Measurements from ENCODE around the gene C6orf120.
"Not testable (repeated sequence)": the region's sequence is repeated elsewhere in the genome, so short reads cannot be mapped to it uniquely, and the experiment has no call there.

Gene C6orf120

GRCh38 chr6:169678342-169678741, 23.6 kb upstream of the C6orf120 start:
- DNase-seq (ENCODE audit: low read depth in 2 of 3, low spot score in 1 of 3): no peak

- DNase-seq (ENCODE audit: low read depth in 2 of 3, low spot score in 1 of 3): no peak
Measured at GRCh38 chr6:169684056-169684455, 17.9 kb upstream of the C6orf120 start.

- DNase-seq (ENCODE audit: low read depth in 2 of 3, low spot score in 1 of 3): no peak
Measured at GRCh38 chr6:169685860-169686259, 16.1 kb upstream of the C6orf120 start.

GRCh38 chr6:169689287-169689686, 12.6 kb upstream of the C6orf120 start:
- no peak for DNase-seq (ENCODE audit: low read depth in 2 of 3, low spot score in 1 of 3)

- no peak for DNase-seq (ENCODE audit: low read depth in 2 of 3, low spot score in 1 of 3)
Measured at GRCh38 chr6:169691260-169691659, 10.7 kb upstream of the C6orf120 start.

GRCh38 chr6:169692516-169692915, 9.4 kb upstream of the C6orf120 start:
- DNase-seq (ENCODE audit: low read depth in 2 of 3, low spot score in 1 of 3): no peak

- no peak for DNase-seq (ENCODE audit: low read depth in 2 of 3, low spot score in 1 of 3)
Measured at GRCh38 chr6:169695131-169695530, 6.8 kb upstream of the C6orf120 start.

- DNase-seq (ENCODE audit: low read depth in 2 of 3, low spot score in 1 of 3): not testable (repeated sequence)
Measured at GRCh38 chr6:169697115-169697514, 4.8 kb upstream of the C6orf120 start.

- no peak for DNase-seq (ENCODE audit: low read depth in 2 of 3, low spot score in 1 of 3)
Measured at GRCh38 chr6:169700296-169700695, 1.6 kb upstream of the C6orf120 start.

- no peak for DNase-seq (ENCODE audit: low read depth in 2 of 3, low spot score in 1 of 3)
Measured at GRCh38 chr6:169701311-169701953, 494 bp upstream of the C6orf120 start.

- no peak for DNase-seq (ENCODE audit: low read depth in 2 of 3, low spot score in 1 of 3)
Measured at GRCh38 chr6:169702840-169703246, 917 bp downstream of the C6orf120 start.

- DNase-seq (ENCODE audit: low read depth in 2 of 3, low spot score in 1 of 3): no peak
Measured at GRCh38 chr6:169707772-169708171, 5.8 kb downstream of the C6orf120 start.

GRCh38 chr6:169709293-169709692, 7.4 kb downstream of the C6orf120 start:
- DNase-seq (ENCODE audit: low read depth in 2 of 3, low spot score in 1 of 3): no peak

- no peak for DNase-seq (ENCODE audit: low read depth in 2 of 3, low spot score in 1 of 3)
Measured at GRCh38 chr6:169710009-169710408, 8.1 kb downstream of the C6orf120 start.

- no peak for DNase-seq (ENCODE audit: low read depth in 2 of 3, low spot score in 1 of 3)
Measured at GRCh38 chr6:169714178-169714577, 12.3 kb downstream of the C6orf120 start.

- no peak for DNase-seq (ENCODE audit: low read depth in 2 of 3, low spot score in 1 of 3)
Measured at GRCh38 chr6:169714595-169714994, 12.7 kb downstream of the C6orf120 start.

GRCh38 chr6:169719117-169719516, 17.2 kb downstream of the C6orf120 start:
- DNase-seq (ENCODE audit: low read depth in 2 of 3, low spot score in 1 of 3): no peak

- DNase-seq (ENCODE audit: low read depth in 2 of 3, low spot score in 1 of 3): no peak
Measured at GRCh38 chr6:169720207-169720855, 18.4 kb downstream of the C6orf120 start.

- peak in 1 of 3 donors; percentile 26 for DNase-seq (ENCODE audit: low read depth in 2 of 3, low spot score in 1 of 3)
Measured at GRCh38 chr6:169722362-169723199, 20.7 kb downstream of the C6orf120 start.

- peak; percentile 33 to 62 (median 43) for DNase-seq (ENCODE audit: low read depth in 2 of 3, low spot score in 1 of 3)
Measured at GRCh38 chr6:169723200-169723909, 21.4 kb downstream of the C6orf120 start.

- DNase-seq (ENCODE audit: low read depth in 2 of 3, low spot score in 1 of 3): no peak
Measured at GRCh38 chr6:169723991-169724493, 22.1 kb downstream of the C6orf120 start.

Data from stimulated activated CD4-positive, alpha-beta T cell treated with anti-CD3 and anti-CD28 coated beads, Interleukin-12 subunit alpha, Interleukin-12 subunit beta, amount 100 ng/mL, for 48 hours (primary cell).